Upper lobe of right lung (tissue), 1 donor: ENCODE results near the gene UBAC2. TPM values are rescaled to one million over a fixed set of nuclear protein-coding genes. Genes with fewer than 3 reads are reported as not detected.

Source experiments
- ATAC-seq: fragments of 200-7000 bp; cut with Tn5 transposase; one replicate; pipeline ENCODE4 v1.9.1; 2020; ENCODE audit warnings: mild to moderate bottlenecking, moderate library complexity
- DNase-seq: peaks from one replicate; pipeline ENCODE4 v3.0.0-alpha.2; 2020
- H3K27ac ChIP-seq: fragments of 200-600 bp; one replicate; pipeline ENCODE4 v1.8.0; 2022
- H3K27me3 ChIP-seq: fragments of 200-600 bp; one replicate; pipeline ENCODE4 v1.8.0; 2022; ENCODE audit warnings: mild to moderate bottlenecking
- H3K36me3 ChIP-seq: fragments of 200-600 bp; one replicate; pipeline ENCODE4 v1.8.0; 2022
- H3K4me1 ChIP-seq: fragments of 200-600 bp; one replicate; pipeline ENCODE4 v1.8.0; 2022
- H3K4me3 ChIP-seq: fragments of 200-600 bp; one replicate; pipeline ENCODE4 v1.8.0; 2022; ENCODE audit warnings: mild to moderate bottlenecking
- H3K9me3 ChIP-seq: fragments of 200-600 bp; one replicate; pipeline ENCODE4 v1.8.0; 2022
- intact Hi-C: fragments of 100-400 bp; cut with DNase I; formaldehyde crosslinking; loops from one replicate; pipeline ENCODE4 v1.11.0; 2022
- total RNA-seq: library from RNA; stranded (reverse); fragmentation: NEBNext Ultra II Directional; extraction: Animal tissue kit (Norgen Biotek cat#: 25700); gene quantifications from one replicate; pipeline ENCODE4 v1.2.1, GENCODE V29; 2021
- TF ChIP-seq, protein P1 (sequence below): fragments of 200-600 bp; IDR thresholded peaks from one replicate; pipeline ENCODE4 v1.8.0; 2022; ENCODE audit warnings: antibody characterized with exemption
- donor health status: DM: no; HTN: yes; CAD: no; lungs with severe emphysema.

Gene UBAC2
- total RNA-seq, 1 donor from 2014 or later: 50.2 TPM

DNA sequence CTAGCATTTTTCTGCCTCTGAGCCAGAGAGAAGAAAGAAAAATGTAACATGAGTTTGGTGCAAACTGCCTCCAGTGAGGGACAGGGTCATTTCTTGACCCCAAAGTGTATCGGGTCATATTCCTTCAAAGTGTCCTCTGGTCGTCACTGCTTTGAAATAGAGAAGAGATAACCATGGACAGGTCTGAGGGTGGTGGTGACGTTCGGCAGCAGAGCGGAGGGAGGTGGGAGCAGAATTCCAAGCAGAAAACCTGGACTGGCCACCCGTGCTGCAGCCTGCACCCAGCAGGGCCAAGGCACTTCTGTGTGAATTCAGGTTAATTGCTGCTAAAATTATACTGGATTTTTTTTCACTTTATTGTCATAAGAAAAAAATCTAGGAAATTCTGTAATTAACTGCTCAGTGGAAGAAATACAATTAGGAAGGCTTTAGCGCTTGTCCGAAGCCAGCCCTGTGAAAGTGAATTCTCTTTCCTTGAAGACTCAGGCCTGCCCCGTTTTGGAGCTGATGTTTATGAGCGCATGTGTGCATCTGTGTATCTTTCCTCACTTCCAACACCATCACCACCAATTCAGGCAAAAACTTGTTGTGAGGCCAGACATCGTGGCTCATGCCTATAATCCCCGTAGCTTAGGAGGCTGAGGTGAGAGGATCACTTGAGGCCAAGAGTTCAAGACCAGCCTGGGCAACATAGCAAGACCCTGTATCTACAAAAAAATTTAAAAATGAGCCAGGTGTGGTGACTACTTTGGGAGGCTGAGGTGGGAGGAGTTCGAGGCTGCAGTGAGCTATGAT, 37.9 kb upstream of the UBAC2 start:
- DNase-seq: no peak
- Histone ChIP-seq H3K27me3 (peaks cover 20% of the 10 kb centered on the region), H3K27ac (no peak overlapping the region), H3K9me3 (no peaks in the 10 kb centered on the region), H3K4me1 (no peaks in the 10 kb centered on the region), H3K4me3 (no peak overlapping the region), H3K36me3 (no peaks in the 10 kb centered on the region)
- intact Hi-C loops: no loop called here
- TF ChIP-seq, protein P1, sequence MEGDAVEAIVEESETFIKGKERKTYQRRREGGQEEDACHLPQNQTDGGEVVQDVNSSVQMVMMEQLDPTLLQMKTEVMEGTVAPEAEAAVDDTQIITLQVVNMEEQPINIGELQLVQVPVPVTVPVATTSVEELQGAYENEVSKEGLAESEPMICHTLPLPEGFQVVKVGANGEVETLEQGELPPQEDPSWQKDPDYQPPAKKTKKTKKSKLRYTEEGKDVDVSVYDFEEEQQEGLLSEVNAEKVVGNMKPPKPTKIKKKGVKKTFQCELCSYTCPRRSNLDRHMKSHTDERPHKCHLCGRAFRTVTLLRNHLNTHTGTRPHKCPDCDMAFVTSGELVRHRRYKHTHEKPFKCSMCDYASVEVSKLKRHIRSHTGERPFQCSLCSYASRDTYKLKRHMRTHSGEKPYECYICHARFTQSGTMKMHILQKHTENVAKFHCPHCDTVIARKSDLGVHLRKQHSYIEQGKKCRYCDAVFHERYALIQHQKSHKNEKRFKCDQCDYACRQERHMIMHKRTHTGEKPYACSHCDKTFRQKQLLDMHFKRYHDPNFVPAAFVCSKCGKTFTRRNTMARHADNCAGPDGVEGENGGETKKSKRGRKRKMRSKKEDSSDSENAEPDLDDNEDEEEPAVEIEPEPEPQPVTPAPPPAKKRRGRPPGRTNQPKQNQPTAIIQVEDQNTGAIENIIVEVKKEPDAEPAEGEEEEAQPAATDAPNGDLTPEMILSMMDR: no peak
- no peak for ATAC-seq

DNA sequence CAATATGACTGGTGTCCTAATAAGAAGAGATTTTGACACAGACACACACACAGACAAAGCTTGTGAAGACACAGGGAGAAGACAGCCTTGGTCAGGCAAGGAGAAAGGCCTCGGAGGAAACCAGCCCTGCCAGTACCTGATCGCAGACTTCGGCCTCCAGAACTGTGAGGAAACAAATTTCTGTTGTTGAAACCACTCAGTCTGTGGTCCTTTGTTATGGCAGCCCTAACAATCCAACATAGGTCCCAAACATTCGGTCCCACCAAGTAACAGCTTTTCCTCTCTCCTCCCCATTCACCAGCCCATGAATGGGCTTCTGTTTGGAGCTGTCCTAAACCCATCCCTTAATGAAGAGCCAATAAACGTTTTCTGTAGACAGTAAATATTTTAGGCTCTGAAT, 36.4 kb upstream of the UBAC2 start:
- peaks cover 7% of the 10 kb centered on the region for H3K27me3 ChIP-seq
- no peak overlapping the region for H3K27ac ChIP-seq
- H3K36me3 ChIP-seq: no peaks in the 10 kb centered on the region
- no peaks in the 10 kb centered on the region for H3K9me3 ChIP-seq
- no peaks in the 10 kb centered on the region for H3K4me1 ChIP-seq
- DNase-seq (no peak), ATAC-seq (no peak)
- TF ChIP-seq, protein P1: no peak
- intact Hi-C loops: no loop called here
- H3K4me3 ChIP-seq: no peak overlapping the region

DNA sequence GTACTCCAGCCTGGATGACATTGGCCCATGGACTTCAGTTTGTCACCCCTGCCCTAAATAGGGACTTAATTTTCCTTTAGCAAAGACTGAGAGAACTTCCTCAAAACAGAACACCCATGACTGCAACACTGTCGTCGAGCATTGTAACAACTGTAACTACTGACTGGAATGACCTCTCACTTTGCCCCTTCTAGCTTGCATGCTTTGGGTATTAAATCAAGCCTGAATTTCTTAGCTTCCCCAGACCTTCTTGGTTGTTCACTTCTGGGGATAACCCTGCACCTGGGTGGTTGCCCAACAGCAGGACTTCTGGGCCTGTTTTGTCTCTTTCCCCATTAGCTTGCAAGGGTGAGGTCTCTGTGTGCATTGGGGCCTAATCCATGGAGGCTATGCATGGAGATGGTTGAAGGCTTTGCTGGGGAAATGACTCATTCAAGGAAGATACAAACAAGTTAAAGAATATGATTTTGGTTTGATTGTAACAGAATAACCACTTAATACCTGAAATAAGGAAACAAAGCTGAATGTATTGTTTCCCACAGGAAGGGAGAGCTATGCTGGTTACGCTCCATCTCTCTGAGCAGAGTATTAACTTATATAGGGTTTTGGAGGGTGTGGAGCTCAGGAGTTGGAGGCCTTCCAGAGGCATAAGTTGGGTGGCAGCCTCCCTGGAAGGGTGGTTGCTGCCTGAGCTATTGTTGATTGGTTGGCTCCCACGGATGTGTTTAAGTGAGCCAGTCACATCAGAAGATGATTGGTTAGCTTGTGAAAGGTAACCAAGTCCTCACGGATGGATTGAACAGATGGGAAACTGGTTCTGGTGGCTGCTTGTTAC, 34.7 kb upstream of the UBAC2 start:
- DNase-seq: no peak

DNA sequence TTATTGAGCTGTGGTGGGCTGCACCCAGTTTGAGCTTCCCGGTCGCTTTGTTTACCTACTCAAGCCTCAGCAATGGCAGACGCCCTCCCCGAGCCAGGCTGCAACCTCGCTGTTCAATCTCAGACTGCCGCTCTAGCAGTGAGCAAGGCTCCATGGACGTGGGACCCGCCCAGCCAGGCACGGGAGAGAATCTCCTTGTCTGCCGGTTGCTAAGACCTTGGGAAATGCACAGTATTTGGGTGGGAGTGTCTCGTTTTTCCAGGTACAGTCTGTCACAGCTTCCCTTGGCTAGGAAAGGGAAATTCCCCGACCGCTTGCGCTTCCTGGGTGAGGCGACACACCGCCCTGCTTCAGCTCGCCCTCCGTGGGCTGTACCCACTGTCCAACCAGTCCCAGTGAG, 27.7 kb upstream of the UBAC2 start:
- Histone ChIP-seq H3K27me3 (peaks cover 17% of the 10 kb centered on the region), H3K27ac (no peak overlapping the region), H3K4me3 (no peak overlapping the region), H3K4me1 (no peaks in the 10 kb centered on the region), H3K9me3 (no peaks in the 10 kb centered on the region), H3K36me3 (no peaks in the 10 kb centered on the region)
- intact Hi-C loops: no loop called here
- ATAC-seq (no peak), DNase-seq (no peak)
- TF ChIP-seq, protein P1: no peak

More for the DNA sequence above, 34.7 kb upstream of the UBAC2 start:
- no peaks in the 10 kb centered on the region for H3K36me3 ChIP-seq
- no peaks in the 10 kb centered on the region for H3K4me1 ChIP-seq
- peak; percentile 44 for ATAC-seq
- no peak overlapping the region for H3K27ac ChIP-seq
- intact Hi-C loops: no loop called here
- no peaks in the 10 kb centered on the region for H3K27me3 ChIP-seq
- TF ChIP-seq, protein P1: no peak
- H3K4me3 ChIP-seq: no peak overlapping the region
- H3K9me3 ChIP-seq: no peaks in the 10 kb centered on the region

DNA sequence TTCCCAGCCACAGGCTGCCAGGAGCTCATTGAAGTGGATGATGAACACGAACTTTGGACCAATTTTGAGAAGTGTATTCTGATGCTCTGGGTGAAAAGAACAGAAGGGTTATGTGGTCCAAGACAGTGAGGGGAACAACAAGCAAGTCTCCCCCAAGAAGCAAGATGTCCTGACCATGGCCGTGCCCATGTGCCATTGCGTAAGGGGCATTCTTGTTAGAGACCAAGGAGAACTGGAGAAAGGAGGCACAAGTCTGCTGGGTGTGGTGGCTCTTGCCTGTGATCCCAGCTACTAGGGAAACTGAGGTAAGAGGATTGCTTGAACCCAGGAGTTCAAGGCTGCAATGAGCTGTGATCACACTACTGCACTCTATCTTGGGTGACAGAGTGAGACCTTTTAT, 27.0 kb upstream of the UBAC2 start:
- Histone ChIP-seq H3K4me3 (no peak overlapping the region), H3K4me1 (no peaks in the 10 kb centered on the region), H3K9me3 (no peaks in the 10 kb centered on the region), H3K27me3 (peaks cover 17% of the 10 kb centered on the region), H3K27ac (no peak overlapping the region), H3K36me3 (no peaks in the 10 kb centered on the region)
- DNase-seq (no peak), ATAC-seq (no peak)
- intact Hi-C loops: no loop called here
- TF ChIP-seq, protein P1: no peak
